ENCODE data around the gene FRMD1.

Gene FRMD1

GRCh38 chr6:168022488-168023321 lies 56.3 kb downstream of the FRMD1 start:
- no peak for DNase-seq

GRCh38 chr6:168021581-168021980 lies 57.4 kb downstream of the FRMD1 start:
- DNase-seq: no peak

GRCh38 chr6:168020242-168020641 lies 58.8 kb downstream of the FRMD1 start:
- DNase-seq: no peak

- DNase-seq: no peak
Observed at GRCh38 chr6:168018664-168019063, 60.3 kb downstream of the FRMD1 start.

- DNase-seq: no peak
Observed at GRCh38 chr6:168017629-168018028, 61.4 kb downstream of the FRMD1 start.

GRCh38 chr6:168016721-168017525 lies 62.1 kb downstream of the FRMD1 start:
- DNase-seq: no peak

GRCh38 chr6:168016176-168016620 lies 62.8 kb downstream of the FRMD1 start:
- DNase-seq: no peak

- DNase-seq: no peak
Observed at GRCh38 chr6:168015482-168016175, 63.4 kb downstream of the FRMD1 start.

- no peak for DNase-seq
Observed at GRCh38 chr6:168015009-168015408, 64.0 kb downstream of the FRMD1 start.

- DNase-seq: no peak
Observed at GRCh38 chr6:168014428-168014827, 64.6 kb downstream of the FRMD1 start.

- DNase-seq: no peak
Observed at GRCh38 chr6:168013250-168013915, 65.6 kb downstream of the FRMD1 start.

GRCh38 chr6:168012431-168013249 lies 66.4 kb downstream of the FRMD1 start:
- DNase-seq: no peak

- no peak for DNase-seq
Observed at GRCh38 chr6:168011291-168011690, 67.7 kb downstream of the FRMD1 start.

- no peak for DNase-seq
Observed at GRCh38 chr6:168009331-168009730, 69.7 kb downstream of the FRMD1 start.

GRCh38 chr6:168007592-168008338 lies 71.2 kb downstream of the FRMD1 start:
- DNase-seq: no peak

- no peak for DNase-seq
Observed at GRCh38 chr6:168005796-168006195, 73.2 kb downstream of the FRMD1 start.

GRCh38 chr6:168004945-168005344 lies 74.1 kb downstream of the FRMD1 start:
- no peak for DNase-seq

- DNase-seq: no peak
Observed at GRCh38 chr6:168004023-168004422, 75.0 kb downstream of the FRMD1 start.
